ENCODE measurements around the gene L3MBTL1. TPM values are rescaled to one million over a fixed set of nuclear protein-coding genes. Genes with fewer than 3 reads are reported as not detected.

The L3MBTL1 gene
- 4.0 TPM for total RNA-seq
- long read RNA-seq, partial matches to known transcripts: 3 of 7 reads
- long read RNA-seq, other reads (novel, unspliced or antisense): 4 of 7 reads

DNA sequence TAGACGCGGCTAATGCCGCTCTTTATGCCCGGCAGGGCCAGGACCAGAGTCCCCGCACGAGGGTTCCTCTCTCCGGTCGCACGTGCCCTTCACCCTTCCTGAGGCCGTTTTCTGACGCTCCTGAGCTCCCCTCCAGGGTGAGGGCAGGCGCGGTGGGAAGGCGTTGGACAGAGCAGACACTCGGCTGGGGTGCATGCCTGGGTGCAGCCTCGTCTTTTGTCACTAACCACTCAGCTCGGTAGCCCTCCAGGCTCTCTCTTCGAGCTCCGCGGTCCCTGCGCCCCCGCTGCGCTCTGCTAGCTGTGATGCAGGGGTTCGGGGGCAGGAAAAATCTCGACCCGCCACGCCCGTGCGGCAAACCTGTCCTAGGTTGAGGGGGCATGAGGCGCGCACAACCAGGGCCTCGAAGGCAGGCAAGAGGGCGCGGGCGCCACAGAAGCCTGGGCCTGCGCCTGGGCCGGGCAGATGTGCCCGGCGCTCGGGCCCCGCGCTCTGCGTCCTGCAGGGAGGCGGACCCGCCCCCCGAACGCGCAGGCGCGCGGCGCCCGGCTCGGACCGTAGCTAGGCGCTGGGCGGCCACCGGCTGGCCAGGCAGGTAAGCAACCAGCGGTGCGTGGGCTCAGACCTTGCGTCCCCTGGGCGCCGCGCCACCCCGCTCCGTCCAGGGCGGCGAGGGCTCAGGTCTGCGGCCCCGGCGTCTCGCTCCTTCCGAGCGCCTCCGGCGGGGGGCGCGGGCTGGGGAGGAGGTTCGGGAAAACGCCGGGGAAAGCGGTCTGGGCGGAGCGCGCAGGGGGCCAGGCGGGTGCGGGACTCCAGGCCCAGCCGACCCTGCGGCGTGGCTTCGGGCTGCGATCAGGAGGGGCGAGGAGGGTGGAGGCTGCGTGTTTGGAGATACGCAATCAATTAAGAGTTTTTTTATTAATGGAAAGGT, at the start of gene L3MBTL1:
TSS of gene L3MBTL1 (plus strand) at position 548 of the 931 bp plus-strand sequence. CDS start 5,807 bp downstream, outside the sequence.
- intact Hi-C loops (cut with micrococcal nuclease): no loop called here
- Histone ChIP-seq H3K36me3 (no peaks in the 10 kb centered on the region), H3K4me3 (peak within 1 kb of the TSS; percentile 73), H3K9me3 (replicated peaks) (no peaks in the 10 kb centered on the region), H3K27me3 (ENCODE audit: low read depth) (peaks cover 40% of the 10 kb centered on the region), H3K27ac (replicated peaks) (no peak within 1 kb of the TSS), H3K4me1 (peaks cover 14% of the 10 kb centered on the region)
- TF ChIP-seq CTCF (IDR thresholded peaks at IDR 0.05; ENCODE audit: borderline replicate concordance): no peak
- peak; percentile 50 for DNase-seq

DNA sequence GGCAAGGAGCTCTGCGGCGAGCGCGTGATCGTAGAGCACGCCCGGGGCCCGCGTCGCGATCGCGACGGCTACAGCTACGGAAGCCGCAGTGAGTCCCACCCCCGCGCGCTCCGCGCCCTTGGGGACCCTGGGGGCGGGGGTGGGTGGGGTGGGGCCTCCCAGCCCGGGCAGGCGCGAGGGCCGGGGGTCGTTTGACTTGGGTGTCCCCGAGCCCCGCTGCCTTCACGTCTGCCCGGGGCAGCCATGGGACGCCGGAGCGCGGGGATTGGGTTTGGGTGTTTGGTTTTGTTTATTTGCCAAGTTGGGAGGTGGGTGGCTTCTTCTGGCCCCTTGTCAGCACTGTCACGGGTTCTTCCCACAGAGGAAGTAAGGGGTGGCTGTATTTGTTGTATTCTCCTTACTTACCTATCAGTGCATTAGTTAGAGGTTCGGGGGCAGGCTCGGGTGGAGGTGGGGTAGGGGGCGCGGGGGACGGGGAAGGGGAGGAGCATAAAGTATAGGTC, 49.0 kb upstream of the L3MBTL1 start:
- peak overlapping the region; percentile 100 for H3K27ac ChIP-seq (replicated peaks)
- no peaks in the 10 kb centered on the region for H3K9me3 ChIP-seq (replicated peaks)
- peak overlapping the region; percentile 99 for H3K4me3 ChIP-seq
- intact Hi-C loops (cut with micrococcal nuclease): no loop called here
- DNase-seq: no peak
- H3K36me3 ChIP-seq: peaks cover 46% of the 10 kb centered on the region
- peaks cover 62% of the 10 kb centered on the region for H3K4me1 ChIP-seq
- TF ChIP-seq CTCF (IDR thresholded peaks at IDR 0.05; ENCODE audit: borderline replicate concordance): no peak
- peaks cover 7% of the 10 kb centered on the region for H3K27me3 ChIP-seq (ENCODE audit: low read depth)

DNA sequence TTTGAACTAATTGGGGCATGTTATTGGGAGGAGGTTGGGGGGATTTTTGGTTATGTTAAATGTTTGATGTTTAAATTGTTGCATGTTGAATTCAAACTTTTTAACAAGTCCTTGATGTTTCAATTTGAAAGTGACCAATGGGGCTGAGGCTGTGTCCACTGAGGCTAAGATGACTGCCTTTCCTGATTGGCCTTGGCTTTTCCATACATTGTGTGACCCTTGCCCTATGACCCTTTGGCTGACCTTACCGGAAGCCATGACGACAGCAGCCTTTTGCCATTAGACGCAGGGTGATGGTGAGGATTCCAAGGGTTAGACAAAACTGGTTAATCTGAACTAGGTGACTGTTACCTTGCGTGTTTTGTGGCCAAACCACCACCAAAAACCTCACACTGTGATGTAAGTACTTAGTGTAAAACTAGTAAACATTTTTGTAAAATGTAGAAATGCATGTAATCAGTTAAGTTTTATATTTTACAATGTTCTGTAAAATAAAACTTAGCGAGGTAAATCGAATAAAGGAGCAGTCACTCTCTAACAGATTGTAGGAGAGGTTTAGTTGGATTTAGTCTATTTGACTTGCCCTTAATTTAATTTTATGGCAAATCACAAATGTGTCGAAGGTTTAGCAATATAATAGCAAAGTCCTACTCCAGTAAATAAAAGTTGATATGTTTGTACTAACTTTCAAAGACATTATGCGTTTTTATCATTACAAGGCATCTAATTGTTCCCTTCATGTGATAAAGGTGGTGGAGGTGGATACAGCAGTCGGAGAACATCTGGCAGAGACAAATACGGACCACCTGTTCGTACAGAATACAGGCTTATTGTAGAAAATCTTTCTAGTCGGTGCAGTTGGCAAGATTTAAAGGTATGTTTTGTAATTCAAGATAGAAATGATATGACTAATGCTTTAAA, 48.2 kb upstream of the L3MBTL1 start:
- intact Hi-C loops (cut with micrococcal nuclease): no loop called here
- Histone ChIP-seq H3K4me1 (peaks cover 62% of the 10 kb centered on the region), H3K36me3 (peaks cover 55% of the 10 kb centered on the region), H3K9me3 (replicated peaks) (no peaks in the 10 kb centered on the region), H3K27me3 (ENCODE audit: low read depth) (peaks cover under 1% of the 10 kb centered on the region), H3K27ac (replicated peaks) (peak overlapping the region; percentile 100), H3K4me3 (peak overlapping the region; percentile 99)
- DNase-seq: no peak
- no peak for TF ChIP-seq CTCF (IDR thresholded peaks at IDR 0.05; ENCODE audit: borderline replicate concordance)

DNA sequence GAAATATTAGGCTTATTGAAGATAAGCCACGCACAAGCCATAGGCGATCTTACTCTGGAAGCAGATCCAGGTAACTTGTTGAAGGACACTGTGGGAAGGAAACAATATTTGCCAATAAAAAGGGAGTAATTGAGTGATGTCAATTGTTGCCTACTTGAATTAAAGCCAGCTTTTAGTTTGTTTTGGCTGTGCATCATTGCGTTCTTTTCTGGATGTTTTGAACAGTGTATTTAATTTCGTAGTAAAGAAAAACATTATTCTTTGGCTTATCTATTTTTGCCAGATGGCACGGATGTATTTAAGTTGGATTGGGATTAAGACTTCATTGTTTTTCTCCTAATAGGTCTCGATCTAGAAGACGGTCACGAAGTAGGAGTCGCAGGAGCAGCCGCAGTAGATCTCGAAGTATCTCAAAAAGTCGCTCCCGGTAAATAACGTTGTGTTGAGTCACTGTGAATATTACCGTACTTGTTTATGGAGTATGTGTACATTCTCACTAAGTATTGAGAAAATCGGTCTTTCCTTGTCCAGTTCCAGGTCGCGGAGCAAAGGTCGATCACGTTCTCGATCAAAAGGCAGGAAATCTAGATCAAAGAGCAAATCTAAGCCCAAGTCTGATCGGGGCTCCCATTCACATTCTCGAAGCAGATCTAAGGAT, 47.2 kb upstream of the L3MBTL1 start:
- Histone ChIP-seq H3K4me3 (peak overlapping the region; percentile 99), H3K4me1 (peaks cover 62% of the 10 kb centered on the region), H3K27ac (replicated peaks) (no peak overlapping the region), H3K27me3 (ENCODE audit: low read depth) (no peaks in the 10 kb centered on the region), H3K9me3 (replicated peaks) (no peaks in the 10 kb centered on the region), H3K36me3 (peaks cover 65% of the 10 kb centered on the region)
- intact Hi-C loops (cut with micrococcal nuclease): no loop called here
- no peak for TF ChIP-seq CTCF (IDR thresholded peaks at IDR 0.05; ENCODE audit: borderline replicate concordance)
- DNase-seq: no peak

GRCh38 chr20:43460830-43461200, 46.7 kb upstream of the L3MBTL1 start:
- intact Hi-C loops (cut with micrococcal nuclease): no loop called here

More at GRCh38 chr20:43460830-43461200, 46.7 kb upstream of the L3MBTL1 start:
- Histone ChIP-seq H3K4me1 (peaks cover 62% of the 10 kb centered on the region), H3K9me3 (replicated peaks) (no peaks in the 10 kb centered on the region), H3K27me3 (ENCODE audit: low read depth) (no peaks in the 10 kb centered on the region), H3K27ac (replicated peaks) (no peak overlapping the region), H3K4me3 (no peak overlapping the region), H3K36me3 (peaks cover 70% of the 10 kb centered on the region)
- TF ChIP-seq CTCF (IDR thresholded peaks at IDR 0.05; ENCODE audit: borderline replicate concordance): no peak
- DNase-seq: no peak
